A549 (cell line): Measurements from ENCODE around the gene SCARF1.

Source experiments
- CTCF ChIP-seq: fragments of >200 bp; sonication (Bioruptor Twin); formaldehyde crosslinking; IDR thresholded peaks from 3 replicates; pipeline ENCODE4 v1.5.1; 2016
- EP300 ChIP-seq, 2 experiments: fragments of >200 bp; sonication (Bioruptor Twin); formaldehyde crosslinking; IDR thresholded peaks; 2 replicates in 1 of 2; 3 replicates in 1 of 2; pipeline ENCODE4 v1.6.1; 2016 to 2017
- MYC ChIP-seq: IDR thresholded peaks from 2 replicates; pipeline ENCODE4 v1.6.1; 2012; ENCODE audit warnings: mild to moderate bottlenecking, inconsistent platforms, low read length, improper control_type of control experiment, borderline replicate concordance
- POLR2A ChIP-seq: IDR thresholded peaks from 2 replicates; pipeline ENCODE4 v1.6.1; 2012; ENCODE audit warnings: mild to moderate bottlenecking, low read length
- REST ChIP-seq: fragments of 200-600 bp; sonication (generic); IDR thresholded peaks from 2 replicates; pipeline ENCODE4 v1.6.1; 2016; ENCODE audit warnings: antibody characterized with exemption, mild to moderate bottlenecking, moderate library complexity
- RNF2 ChIP-seq: fragments of 200-600 bp; sonication (generic); IDR thresholded peaks from 2 replicates; pipeline ENCODE4 v1.6.1; 2016; ENCODE audit warnings: low read depth, mild to moderate bottlenecking, antibody characterized with exemption, moderate library complexity, borderline replicate concordance

- TF ChIP-seq CTCF (no peak), MYC (no peak), POLR2A (no peak), RNF2 (no peak), EP300 (IDR thresholded peaks at IDR 0.05) (no peak), REST (no peak)
Measured at GRCh38 chr17:1635675-1636465, 9.7 kb downstream of the SCARF1 start.
